ENCODE measurements around the gene PAIP2. TPM values are rescaled to one million over a fixed set of nuclear protein-coding genes. Genes with fewer than 3 reads are reported as not detected.

PAIP2 gene
- total and polyA plus RNA-seq, 7 donors: 70.7 to 146 (median 98.0) TPM

GRCh38 chr5:139381837-139382761 lies 40.4 kb downstream of the PAIP2 start:
- Histone ChIP-seq H3K9me3 (no peaks in the 10 kb centered on the region), H3K36me3 (no peaks in the 10 kb centered on the region), H3K27me3 (no peaks in the 10 kb centered on the region), H3K27ac (no peak overlapping the region), H3K4me3 (no peak overlapping the region), H3K4me1 (peaks cover 0 to 4% (median 0%) of the 10 kb centered on the region in 4 donors)
- WGBS, 2 donors: 81 to 85% methylated on average over 28 of the region's 28 CpGs
- peak; percentile 49 for DNase-seq
- intact Hi-C loops (cut with DNase I): no loop called here
- TF ChIP-seq POLR2AphosphoS5 (IDR thresholded peaks at IDR 0.05) (no peak), EP300 (IDR thresholded peaks at IDR 0.05) (no peak), CTCF (IDR thresholded peaks at IDR 0.05) (no peak), POLR2A (IDR thresholded peaks at IDR 0.05) (no peak)

- WGBS, 2 donors: 52 to 53% methylated on average over 3 of the region's 3 CpGs
- TF ChIP-seq CTCF (IDR thresholded peaks at IDR 0.05) (no peak), POLR2AphosphoS5 (IDR thresholded peaks at IDR 0.05) (no peak), EP300 (IDR thresholded peaks at IDR 0.05) (no peak), POLR2A (IDR thresholded peaks at IDR 0.05) (no peak)
- no peak for DNase-seq
- Histone ChIP-seq H3K9me3 (no peaks in the 10 kb centered on the region), H3K27me3 (no peaks in the 10 kb centered on the region), H3K4me1 (peaks cover 0 to 4% (median 0%) of the 10 kb centered on the region in 4 donors), H3K27ac (no peak overlapping the region), H3K4me3 (no peak overlapping the region), H3K36me3 (no peaks in the 10 kb centered on the region)
- intact Hi-C loops (cut with DNase I): no loop called here
These were observed 41.2 kb downstream of the PAIP2 start for GRCh38 chr5:139382807-139383206.

GRCh38 chr5:139383275-139383992 lies 41.8 kb downstream of the PAIP2 start, which contains the start of gene SLC23A1:
Gene SLC23A1, minus strand, starts transcription at chr5:139383297. Its CDS starts 44 bp downstream, at chr5:139383253.
- intact Hi-C loops (cut with DNase I): no loop called here
- H3K4me3 ChIP-seq: no peak within 1 kb of the TSS
- TF ChIP-seq POLR2A (IDR thresholded peaks at IDR 0.05) (no peak), EP300 (IDR thresholded peaks at IDR 0.05) (no peak), CTCF (IDR thresholded peaks at IDR 0.05) (no peak), POLR2AphosphoS5 (IDR thresholded peaks at IDR 0.05) (no peak)
- no peaks in the 10 kb centered on the region for H3K27me3 ChIP-seq
- no peaks in the 10 kb centered on the region for H3K9me3 ChIP-seq
- 36 to 67% methylated on average over 10 of the region's 10 CpGs for WGBS, 2 donors
- DNase-seq: no peak
- peaks cover 0 to 4% (median 0%) of the 10 kb centered on the region in 4 donors for H3K4me1 ChIP-seq
- no peak within 1 kb of the TSS for H3K27ac ChIP-seq
- H3K36me3 ChIP-seq: no peaks in the 10 kb centered on the region

GRCh38 chr5:139383993-139384590 lies 42.4 kb downstream of the PAIP2 start:
- Histone ChIP-seq H3K27me3 (no peaks in the 10 kb centered on the region), H3K36me3 (no peaks in the 10 kb centered on the region), H3K4me1 (peaks cover 0 to 4% (median 0%) of the 10 kb centered on the region in 4 donors), H3K4me3 (no peak overlapping the region), H3K9me3 (no peaks in the 10 kb centered on the region), H3K27ac (no peak overlapping the region)
- DNase-seq: no peak
- TF ChIP-seq EP300 (IDR thresholded peaks at IDR 0.05): no peak
- no peak for TF ChIP-seq CTCF (IDR thresholded peaks at IDR 0.05)
- TF ChIP-seq POLR2AphosphoS5 (IDR thresholded peaks at IDR 0.05): no peak
- no peak for TF ChIP-seq POLR2A (IDR thresholded peaks at IDR 0.05)
- intact Hi-C loops (cut with DNase I): no loop called here
- WGBS, 2 donors: 79 to 85% methylated on average over 7 of the region's 7 CpGs
